GM18909 (cell line): ENCODE data around the gene VAC14.
"Not testable (repeated sequence)": the region's sequence is repeated elsewhere in the genome, so short reads cannot be mapped to it uniquely, and the experiment has no call there.

Experiments used
- ATAC-seq: cut with Tn5 transposase; IDR thresholded peaks from one replicate; pipeline ENCODE4 v1.9.1; 2021; ENCODE audit warnings: mild to moderate bottlenecking; ENCODE audit not compliant: unreplicated experiment, poor library complexity

The VAC14 gene

DNA sequence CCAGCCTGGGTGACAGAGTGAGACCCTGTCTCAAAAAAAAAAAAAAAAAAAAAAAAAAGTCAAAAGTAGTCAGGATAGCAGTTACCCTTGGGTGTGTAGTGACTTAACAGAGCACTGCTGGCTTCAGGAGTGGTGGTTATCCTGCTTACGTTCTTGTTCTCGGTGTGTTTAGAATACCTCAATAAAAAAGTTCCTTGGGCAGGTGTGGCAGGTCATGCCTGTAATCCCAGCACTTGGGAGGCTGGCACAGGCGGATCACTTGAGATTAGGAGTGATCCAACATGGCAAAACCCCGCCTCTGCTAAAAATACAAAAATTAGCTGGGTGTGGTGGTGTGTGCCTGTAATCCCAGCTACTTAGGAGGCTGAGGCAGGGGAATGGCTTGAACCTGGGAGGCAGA lies 130.0 kb downstream of the VAC14 start:
- not testable (repeated sequence) for ATAC-seq

GRCh38 chr16:70670175-70670574 lies 130.8 kb downstream of the VAC14 start:
- ATAC-seq: no peak

- ATAC-seq: no peak
Measured at GRCh38 chr16:70665806-70666735, 134.9 kb downstream of the VAC14 start.

- ATAC-seq: no peak
Measured at GRCh38 chr16:70665113-70665694, 135.8 kb downstream of the VAC14 start.

DNA sequence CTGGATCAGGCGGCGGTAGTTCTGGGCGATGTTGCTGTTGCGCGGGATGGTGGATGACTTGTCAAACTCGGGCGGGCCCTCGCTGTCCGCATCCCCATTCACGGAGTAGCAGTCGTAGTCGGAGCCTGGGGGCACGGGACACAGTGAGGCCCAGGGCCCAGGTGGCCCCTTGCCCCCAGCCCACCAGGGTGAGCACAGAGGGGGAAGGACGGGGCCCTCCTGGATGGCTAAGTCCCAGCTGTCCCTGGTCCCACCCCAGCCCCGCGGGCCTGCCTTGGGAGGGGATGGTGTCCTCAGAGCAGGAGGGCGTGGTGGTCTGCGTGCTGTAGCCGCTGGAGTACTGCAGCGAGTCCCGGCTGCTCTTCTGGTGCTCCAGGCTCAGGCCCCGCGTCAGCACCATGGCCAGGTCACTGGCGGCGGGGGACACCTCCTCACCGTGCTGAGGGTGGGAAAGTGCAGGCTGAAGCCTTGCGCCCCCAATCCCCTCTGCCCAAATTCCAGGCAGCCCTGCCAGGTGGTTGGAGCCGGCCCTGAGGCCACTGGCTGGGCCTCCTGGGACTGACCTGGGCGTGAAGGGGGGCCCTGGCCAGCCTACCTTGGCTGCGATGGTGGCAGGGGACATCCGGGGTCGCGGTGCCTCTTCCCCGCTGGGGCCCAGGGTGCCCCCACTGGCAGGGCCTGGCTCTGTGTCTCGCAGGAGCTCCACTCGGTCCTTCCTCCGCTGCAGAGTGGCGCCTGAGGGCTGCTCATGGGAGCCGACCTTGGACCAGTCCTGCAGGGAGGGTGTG lies 136.4 kb downstream of the VAC14 start:
- ATAC-seq: no peak

GRCh38 chr16:70663524-70664324 lies 137.2 kb downstream of the VAC14 start:
- no peak for ATAC-seq

DNA sequence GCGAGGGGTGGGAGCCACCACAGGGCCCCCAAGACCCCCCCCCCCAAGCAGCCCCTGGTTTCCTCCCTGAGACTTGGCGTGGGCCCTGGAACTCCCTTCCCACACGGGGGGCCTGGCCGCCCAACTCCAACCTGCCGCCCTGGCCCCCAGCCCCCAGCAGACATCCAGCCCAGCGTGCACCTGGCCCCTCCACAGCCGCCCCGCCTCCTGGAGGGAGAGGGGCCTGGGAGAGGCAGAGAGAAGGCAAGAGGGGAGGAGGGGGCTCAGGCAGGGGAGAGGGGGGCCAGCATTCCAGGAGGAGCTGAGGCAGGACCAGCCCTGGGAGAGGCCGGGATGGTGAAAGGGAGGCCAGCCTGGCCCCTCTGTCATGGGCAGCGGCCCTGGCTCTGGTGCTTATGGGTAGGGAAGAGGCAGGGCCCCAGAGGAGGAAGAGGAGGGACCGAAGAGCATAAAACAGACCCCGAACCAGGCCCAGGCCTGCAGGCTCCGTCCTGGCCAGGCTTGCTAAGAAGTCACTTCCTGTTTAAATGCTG lies 137.9 kb downstream of the VAC14 start:
- no peak for ATAC-seq

DNA sequence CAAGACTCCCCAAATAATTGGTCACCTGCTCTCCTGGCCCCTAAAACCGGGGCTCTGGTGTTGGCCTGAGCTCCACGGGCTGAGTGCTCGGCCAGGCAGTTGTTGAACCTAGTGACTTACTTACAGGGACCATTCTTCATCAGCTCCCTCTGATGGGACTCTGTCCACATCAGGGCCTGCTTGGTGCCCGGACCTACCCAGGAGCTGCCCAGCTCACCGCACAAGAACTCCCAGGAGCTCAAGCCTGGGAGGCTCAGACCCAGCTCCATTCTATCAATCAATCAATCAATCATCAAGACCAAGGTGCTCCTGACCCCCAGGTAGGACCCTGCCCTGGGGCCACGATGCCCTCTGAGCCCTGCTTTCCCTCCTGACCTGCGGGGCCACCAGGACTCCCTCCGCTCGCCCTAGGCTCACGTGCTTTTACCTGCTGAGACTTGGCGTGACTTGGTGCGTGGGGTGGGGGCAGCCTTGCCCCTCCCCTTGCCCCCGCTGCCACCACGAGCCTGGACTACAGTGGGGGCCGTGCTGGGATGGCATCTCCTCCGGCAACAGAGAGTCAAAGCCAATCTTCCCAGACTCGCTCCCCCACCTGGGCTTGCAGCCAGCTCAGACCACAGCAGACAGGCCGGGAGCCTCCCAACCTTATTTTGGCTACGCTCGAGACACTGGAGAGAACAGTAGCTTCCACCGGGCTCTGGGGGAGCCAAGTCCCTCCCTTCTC lies 138.9 kb downstream of the VAC14 start:
- ATAC-seq: no peak

DNA sequence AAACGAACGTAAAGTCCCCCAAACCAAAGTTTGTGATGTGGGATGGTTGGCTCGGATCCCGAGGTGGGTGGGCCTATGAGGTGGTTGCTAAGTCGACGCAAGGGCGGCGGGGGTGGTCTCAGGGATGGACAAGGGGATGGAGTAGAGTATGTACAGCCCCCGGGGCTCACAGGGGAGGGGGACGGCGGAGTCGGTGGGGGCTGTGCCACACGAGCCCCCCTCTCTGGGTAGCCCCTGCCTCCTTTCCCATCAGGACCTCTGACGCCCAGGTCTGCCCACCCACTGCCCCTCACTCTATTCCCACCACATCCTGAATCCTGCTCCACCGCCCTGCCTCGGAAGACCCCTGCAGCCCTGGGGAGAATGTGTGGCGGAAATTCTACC lies 139.4 kb downstream of the VAC14 start:
- no peak for ATAC-seq

DNA sequence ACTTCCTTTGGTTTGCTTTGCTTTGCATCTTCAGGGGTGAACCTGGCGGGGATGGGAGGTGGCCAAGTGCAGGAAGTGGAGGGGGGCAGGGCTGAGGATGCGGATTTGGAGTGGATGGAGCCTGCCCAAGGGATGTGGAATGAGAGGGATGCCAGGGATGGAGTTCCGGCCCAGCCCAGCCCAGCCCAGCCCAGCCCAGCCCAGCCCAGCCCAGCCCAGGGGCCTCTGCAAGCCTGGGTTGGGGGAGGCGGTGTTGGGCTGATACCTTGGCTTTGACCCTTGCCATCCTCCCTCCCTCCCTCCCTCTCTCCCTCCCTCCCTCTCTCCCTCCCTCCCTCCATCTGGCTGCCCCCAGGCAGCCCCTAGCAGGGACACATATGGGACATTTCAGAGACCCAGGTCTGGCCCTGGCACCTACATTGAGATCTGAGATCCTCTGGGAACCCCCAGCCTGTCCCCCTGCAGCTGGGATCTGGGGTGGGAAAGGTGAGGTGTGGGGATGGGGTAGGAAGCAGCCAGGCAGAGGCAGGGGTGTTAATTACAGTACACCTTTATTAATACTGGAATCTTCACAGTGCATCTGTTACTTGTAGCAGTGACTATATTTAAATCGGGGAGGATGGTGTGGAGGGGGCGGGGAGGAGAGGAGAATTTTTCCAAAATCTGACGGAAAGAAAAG lies 140.1 kb downstream of the VAC14 start:
- no peak for ATAC-seq

DNA sequence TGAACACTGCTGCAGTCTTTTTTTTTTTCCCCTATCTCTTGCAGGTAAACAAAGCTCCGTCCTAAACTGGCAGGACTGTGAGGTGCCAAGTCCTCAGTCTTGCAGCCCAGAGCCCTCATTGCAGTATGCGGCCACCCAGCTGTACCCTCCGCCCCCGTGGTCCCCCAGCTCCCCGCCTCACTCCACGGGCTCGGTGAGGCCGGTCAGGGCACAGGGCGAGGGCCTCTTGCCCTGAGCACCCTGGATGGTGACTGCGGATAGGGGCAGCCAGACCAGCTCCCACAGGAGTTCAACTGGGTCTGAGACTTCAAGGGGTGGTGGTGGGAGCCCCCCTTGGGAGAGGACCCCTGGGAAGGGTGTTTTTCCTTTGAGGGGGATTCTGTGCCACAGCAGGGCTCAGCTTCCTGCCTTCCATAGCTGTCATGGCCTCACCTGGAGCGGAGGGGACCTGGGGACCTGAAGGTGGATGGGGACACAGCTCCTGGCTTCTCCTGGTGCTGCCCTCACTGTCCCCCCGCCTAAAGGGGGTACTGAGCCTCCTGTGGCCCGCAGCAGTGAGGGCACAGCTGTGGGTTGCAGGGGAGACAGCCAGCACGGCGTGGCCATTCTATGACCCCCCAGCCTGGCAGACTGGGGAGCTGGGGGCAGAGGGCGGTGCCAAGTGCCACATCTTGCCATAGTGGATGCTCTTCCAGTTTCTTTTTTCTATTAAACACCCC lies 140.8 kb downstream of the VAC14 start:
- no peak for ATAC-seq

- ATAC-seq: no peak
Measured at GRCh38 chr16:70659546-70659945, 141.4 kb downstream of the VAC14 start.

GRCh38 chr16:70658921-70659320 lies 142.0 kb downstream of the VAC14 start:
- ATAC-seq: no peak

GRCh38 chr16:70657956-70658355 lies 143.0 kb downstream of the VAC14 start:
- ATAC-seq: no peak

DNA sequence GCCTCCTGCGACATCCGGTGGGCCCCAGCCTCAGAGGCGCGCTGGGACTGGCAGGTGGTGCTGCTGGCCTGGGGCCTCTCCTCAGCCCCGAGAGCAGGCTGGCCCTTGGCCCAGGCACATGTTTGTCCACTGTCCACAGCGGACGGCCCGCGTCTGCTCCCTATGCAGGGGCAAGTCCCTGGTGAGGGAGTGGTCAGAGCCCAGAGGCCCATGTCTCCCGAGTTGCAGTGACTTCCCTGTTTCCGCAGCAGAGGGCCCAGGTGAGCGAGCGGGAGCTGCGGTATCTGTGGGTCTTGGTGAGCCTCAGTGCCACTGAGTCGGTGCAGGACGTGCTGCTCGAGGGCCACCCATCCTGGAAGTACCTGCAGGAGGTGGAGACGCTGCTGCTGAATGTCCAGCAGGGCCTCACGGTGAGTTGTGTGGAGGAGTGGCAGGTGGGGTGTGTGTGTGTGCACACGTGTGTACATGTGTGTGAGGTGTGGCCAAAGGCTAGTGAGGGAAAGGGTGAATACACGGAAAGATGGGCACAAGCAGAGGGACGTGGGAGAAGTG lies 144.2 kb downstream of the VAC14 start:
- no peak for ATAC-seq

GRCh38 chr16:70656065-70656711 lies 144.8 kb downstream of the VAC14 start:
- ATAC-seq: no peak
